Fibroblast of skin of scalp (primary cell): ENCODE data around the gene CYP2A13.
"Not testable (repeated sequence)": the region's sequence is repeated elsewhere in the genome, so short reads cannot be mapped to it uniquely, and the experiment has no call there.

Source experiments
- DNase-seq: peaks from one replicate; pipeline ENCODE4 v3.0.0-alpha.2; 2013

Gene CYP2A13

GRCh38 chr19:41120929-41121911 lies 33.0 kb downstream of the CYP2A13 start:
- DNase-seq = not testable (repeated sequence)

GRCh38 chr19:41122846-41123245 lies 34.6 kb downstream of the CYP2A13 start:
- not testable (repeated sequence) for DNase-seq

- no peak for DNase-seq
These were observed 35.6 kb downstream of the CYP2A13 start for GRCh38 chr19:41123716-41124294.

- not testable (repeated sequence) for DNase-seq
These were observed 38.5 kb downstream of the CYP2A13 start for GRCh38 chr19:41126765-41127203.

GRCh38 chr19:41127362-41127761 lies 39.1 kb downstream of the CYP2A13 start:
- not testable (repeated sequence) for DNase-seq

GRCh38 chr19:41127801-41128300 lies 39.6 kb downstream of the CYP2A13 start:
- peak; percentile 60 for DNase-seq

- DNase-seq = no peak
These were observed 40.4 kb downstream of the CYP2A13 start for GRCh38 chr19:41128692-41129091.

GRCh38 chr19:41131186-41131585 lies 42.9 kb downstream of the CYP2A13 start:
- DNase-seq = no peak

- peak; percentile 3 for DNase-seq
These were observed 45.0 kb downstream of the CYP2A13 start for GRCh38 chr19:41133260-41133659.

GRCh38 chr19:41134616-41135015 lies 46.4 kb downstream of the CYP2A13 start:
- DNase-seq = no peak

- peak; percentile 50 for DNase-seq
These were observed 47.4 kb downstream of the CYP2A13 start for GRCh38 chr19:41135390-41136384.

GRCh38 chr19:41136636-41137455 lies 48.6 kb downstream of the CYP2A13 start:
- no peak for DNase-seq

GRCh38 chr19:41144403-41144802 lies 56.2 kb downstream of the CYP2A13 start:
- DNase-seq = peak; percentile 75
